Colonic mucosa (tissue), 4 donors: ENCODE results near the gene RRP36. TPM values are rescaled to one million over a fixed set of nuclear protein-coding genes. Genes with fewer than 3 reads are reported as not detected.

Source experiments
- DNase-seq: peaks from one replicate; pipeline ENCODE4 v3.0.0-alpha.2; 2020
- H3K27ac ChIP-seq: fragments of 200-600 bp; one replicate; pipeline ENCODE4 v1.8.0; 2021
- H3K27me3 ChIP-seq: fragments of 200-600 bp; one replicate; pipeline ENCODE4 v1.8.0; 2021
- H3K36me3 ChIP-seq: fragments of 200-600 bp; one replicate; pipeline ENCODE4 v1.8.0; 2021
- H3K4me1 ChIP-seq: fragments of 200-600 bp; one replicate; pipeline ENCODE4 v1.8.0; 2021; ENCODE audit warnings: mild to moderate bottlenecking
- H3K4me3 ChIP-seq: fragments of 200-600 bp; one replicate; pipeline ENCODE4 v1.8.0; 2021
- H3K9ac ChIP-seq, 2 donors: one replicate each; pipeline ENCODE4 v1.7.0; 2013; ENCODE audit warnings: control low read depth in 2 of 2, low read depth in 2 of 2, low read length in 2 of 2
- H3K9me3 ChIP-seq: fragments of 200-600 bp; one replicate; pipeline ENCODE4 v1.8.0; 2021
- CTCF ChIP-seq: fragments of 200-600 bp; IDR thresholded peaks from one replicate; pipeline ENCODE4 v1.8.0; 2022; ENCODE audit warnings: antibody characterized with exemption, mild to moderate bottlenecking
- intact Hi-C: fragments of 100-400 bp; cut with DNase I; formaldehyde crosslinking; loops from one replicate; pipeline ENCODE4 v1.14.1; 2022
- total RNA-seq, 2 donors: library from RNA; stranded (reverse); fragmentation: NEBNext Ultra II Directional in 1 of 2; extraction: Animal tissue kit (Norgen Biotek cat#: 25700) in 1 of 2; gene quantifications; one replicate each; pipeline ENCODE4 v1.2.1, GENCODE V29; 2021
- donor health status: healthy.
- donor health status: DM: no; HTN: no; CAD: no.
- donor health status: DM: no; HTN: no; CAD: no.

RRP36 gene
- total RNA-seq, 2 donors from 2014 or later: 35.5 to 61.4 TPM

- H3K4me1 ChIP-seq: peaks cover 14% of the 10 kb centered on the region
- peak overlapping the region; percentile 84 for H3K4me3 ChIP-seq
- H3K9me3 ChIP-seq: no peaks in the 10 kb centered on the region
- DNase-seq: no peak
- intact Hi-C loops: no loop called here
- TF ChIP-seq CTCF: no peak
- H3K9ac ChIP-seq: peak overlapping the region; percentile 48 to 92
- H3K36me3 ChIP-seq: no peaks in the 10 kb centered on the region
- H3K27me3 ChIP-seq: no peaks in the 10 kb centered on the region
- H3K27ac ChIP-seq: peak overlapping the region; percentile 87
Observed at GRCh38 chr6:43054206-43054943, 33.0 kb downstream of the RRP36 start.

- no peaks in the 10 kb centered on the region for H3K36me3 ChIP-seq
- no peak overlapping the region for H3K4me3 ChIP-seq
- H3K27ac ChIP-seq: no peak overlapping the region
- H3K9ac ChIP-seq: no peak overlapping the region
- H3K4me1 ChIP-seq: peaks cover 14% of the 10 kb centered on the region
- no peak for TF ChIP-seq CTCF
- no peaks in the 10 kb centered on the region for H3K27me3 ChIP-seq
- no peak for DNase-seq
- H3K9me3 ChIP-seq: no peaks in the 10 kb centered on the region
- intact Hi-C loops: no loop called here
Observed at GRCh38 chr6:43055966-43056365, 34.5 kb downstream of the RRP36 start.

GRCh38 chr6:43058531-43058930 is 37.1 kb downstream of the RRP36 start:
- Histone ChIP-seq H3K4me1 (peaks cover 11% of the 10 kb centered on the region), H3K9ac (peak overlapping the region; percentile 88 to 98), H3K9me3 (no peaks in the 10 kb centered on the region), H3K4me3 (peak overlapping the region; percentile 55), H3K36me3 (no peaks in the 10 kb centered on the region), H3K27ac (no peak overlapping the region), H3K27me3 (no peaks in the 10 kb centered on the region)
- TF ChIP-seq CTCF: no peak
- intact Hi-C loops: no loop called here
- DNase-seq: no peak

GRCh38 chr6:43059168-43060033 is 38.0 kb downstream of the RRP36 start, which contains the start of the genes KLC4 and MRPL2:
Gene KLC4 (plus strand): TSS chr6:43059631. CDS start chr6:43061336, 1,705 bp downstream.
Gene MRPL2 (minus strand): TSS chr6:43059434. CDS start chr6:43059381, 53 bp downstream.
- peak within 1 kb of the TSS; percentile 94 for H3K27ac ChIP-seq

More at GRCh38 chr6:43059168-43060033, 38.0 kb downstream of the RRP36 start, which contains the start of the genes KLC4 and MRPL2:
- Histone ChIP-seq H3K9me3 (no peaks in the 10 kb centered on the region), H3K4me1 (peaks cover 11% of the 10 kb centered on the region), H3K27me3 (no peaks in the 10 kb centered on the region), H3K36me3 (no peaks in the 10 kb centered on the region), H3K9ac (peak within 1 kb of the TSS; percentile 88 to 98), H3K4me3 (peak within 1 kb of the TSS; percentile 55)
- no peak for TF ChIP-seq CTCF
- intact Hi-C loops: no loop called here
- peak; percentile 99 for DNase-seq
